Right ventricle myocardium inferior (tissue), 1 donor: ENCODE data around the gene WT1. TPM values are rescaled to one million over a fixed set of nuclear protein-coding genes. Genes with fewer than 3 reads are reported as not detected.

Experiments used
- ATAC-seq: fragments of 200-7000 bp; cut with Tn5 transposase; one replicate; pipeline ENCODE4 v1.9.1; 2020; ENCODE audit warnings: mild to moderate bottlenecking, moderate library complexity
- DNase-seq: peaks from one replicate; pipeline ENCODE4 v3.0.0; 2021; ENCODE audit errors: missing footprints
- intact Hi-C: fragments of 100-400 bp; cut with DNase I; formaldehyde crosslinking; loops from one replicate; pipeline ENCODE4 v1.11.0; 2022
- total RNA-seq: library from RNA; stranded (reverse); fragmentation: NEBNext Ultra II Directional; extraction: Animal tissue kit (Norgen Biotek cat#: 25700); gene quantifications from one replicate; pipeline ENCODE4 v1.2.1, GENCODE V29; 2021
- donor health status: DM: no; HTN: yes; CAD: no; lungs with severe emphysema.

WT1 gene
- total RNA-seq, 1 donor from 2014 or later, result 3.1 TPM

- intact Hi-C loops, result no loop called here
- DNase-seq (no peak), ATAC-seq (no peak)
Measured at GRCh38 chr11:32400196-32400595, 35.1 kb downstream of the WT1 start.

- ATAC-seq (no peak), DNase-seq (no peak)
- intact Hi-C loops, result no loop called here
Measured at GRCh38 chr11:32396991-32397390, 38.3 kb downstream of the WT1 start.

- ATAC-seq, result no peak
- no peak for DNase-seq
- intact Hi-C loops, result no loop called here
Measured at GRCh38 chr11:32396331-32396730, 39.0 kb downstream of the WT1 start.

GRCh38 chr11:32395127-32395526 is 40.2 kb downstream of the WT1 start:
- intact Hi-C loops, result no loop called here
- no peak for DNase-seq

GRCh38 chr11:32392840-32393239 is 42.5 kb downstream of the WT1 start:
- DNase-seq (no peak), ATAC-seq (no peak)
- intact Hi-C loops, result no loop called here

More at GRCh38 chr11:32395127-32395526, 40.2 kb downstream of the WT1 start:
- no peak for ATAC-seq

- intact Hi-C loops, result no loop called here
- DNase-seq, result no peak
- ATAC-seq, result no peak
Measured at GRCh38 chr11:32391956-32392553, 43.3 kb downstream of the WT1 start.

- intact Hi-C loops, result no loop called here
- no peak for ATAC-seq
- DNase-seq, result no peak
Measured at GRCh38 chr11:32391479-32391878, 43.9 kb downstream of the WT1 start.

- DNase-seq (no peak), ATAC-seq (no peak)
- intact Hi-C loops, result no loop called here
Measured at GRCh38 chr11:32390712-32391111, 44.6 kb downstream of the WT1 start.

GRCh38 chr11:32388871-32389770 is 46.2 kb downstream of the WT1 start:
- intact Hi-C loops, result loop anchor here (5.0 to 10.0 kb wide), 2 partner anchors 48 to 176 kb away; partner anchors contain the start of gene WT1
- ATAC-seq, result no peak

GRCh38 chr11:32388365-32388764 is 47.0 kb downstream of the WT1 start:
- intact Hi-C loops, result loop anchor here (5.0 to 10.0 kb wide), 2 partner anchors 49 to 176 kb away; partner anchors contain the start of gene WT1
- ATAC-seq, result no peak
- no peak for DNase-seq

More at GRCh38 chr11:32388871-32389770, 46.2 kb downstream of the WT1 start:
- DNase-seq, result no peak

GRCh38 chr11:32387411-32387810 is 47.9 kb downstream of the WT1 start:
- ATAC-seq (no peak), DNase-seq (no peak)
- intact Hi-C loops, result loop anchor here (5.0 to 10.0 kb wide), 2 partner anchors 50 to 177 kb away; partner anchors contain the start of gene WT1

- intact Hi-C loops, result loop anchor here (5.0 to 10.0 kb wide), 2 partner anchors 50 to 178 kb away; partner anchors contain the start of gene WT1
- no peak for DNase-seq
- no peak for ATAC-seq
Measured at GRCh38 chr11:32386770-32387377, 48.5 kb downstream of the WT1 start.

- no peak for ATAC-seq
- intact Hi-C loops, result loop anchor here (5.0 to 10.0 kb wide), 2 partner anchors 51 to 179 kb away; partner anchors contain the start of gene WT1
Measured at GRCh38 chr11:32385998-32386397, 49.3 kb downstream of the WT1 start.

GRCh38 chr11:32382339-32383049 is 52.8 kb downstream of the WT1 start:
- peak; percentile 40 for ATAC-seq
- DNase-seq, result no peak
- intact Hi-C loops, result loop anchor here (10.0 kb wide), 1 partner anchor 182 kb away; no protein-coding TSS in a partner anchor

More at GRCh38 chr11:32385998-32386397, 49.3 kb downstream of the WT1 start:
- DNase-seq, result no peak

GRCh38 chr11:32381179-32381578 is 54.2 kb downstream of the WT1 start:
- no peak for ATAC-seq
- DNase-seq, result no peak
- intact Hi-C loops, result loop anchor here (10.0 kb wide), 1 partner anchor 184 kb away; no protein-coding TSS in a partner anchor

- intact Hi-C loops, result loop anchor here (10.0 kb wide), 1 partner anchor 185 kb away; no protein-coding TSS in a partner anchor
- ATAC-seq (no peak), DNase-seq (no peak)
Measured at GRCh38 chr11:32379719-32380118, 55.6 kb downstream of the WT1 start.

GRCh38 chr11:32375826-32376225 is 59.5 kb downstream of the WT1 start:
- DNase-seq, result no peak
- ATAC-seq, result no peak
- intact Hi-C loops, result no loop called here

GRCh38 chr11:32374261-32374711 is 61.1 kb downstream of the WT1 start:
- ATAC-seq (no peak), DNase-seq (no peak)
- intact Hi-C loops, result no loop called here
